GM06990 (cell line): ENCODE results near the gene SCAMP2.

Source experiments
- DNase-seq: peaks from one replicate; pipeline ENCODE4 v3.0.0-alpha.2; 2011; ENCODE audit not compliant: insufficient read length; ENCODE audit errors: extremely low read depth
- H3K27me3 ChIP-seq: replicated peaks from 2 replicates; pipeline ENCODE4 v1.6.0; 2011; ENCODE audit warnings: low read length; ENCODE audit not compliant: control insufficient read depth, insufficient read depth
- H3K36me3 ChIP-seq: 2 replicates; pipeline ENCODE4 v1.5.1; 2011; ENCODE audit warnings: low read length; ENCODE audit not compliant: control insufficient read depth, insufficient read depth
- H3K4me3 ChIP-seq: replicated peaks from 2 replicates; pipeline ENCODE4 v1.5.1; 2011; ENCODE audit warnings: low read depth, mild to moderate bottlenecking, control low read depth, low read length
- CTCF ChIP-seq: IDR thresholded peaks from 2 replicates; pipeline ENCODE4 v1.5.1; 2011; ENCODE audit warnings: low read length, control low read depth, mild to moderate bottlenecking, inconsistent platforms; ENCODE audit not compliant: insufficient read depth, poor library complexity, severe bottlenecking

The SCAMP2 gene

GRCh38 chr15:74817370-74817737, 55.8 kb downstream of the SCAMP2 start:
- Histone ChIP-seq H3K4me3 (no peak overlapping the region), H3K27me3 (no peaks in the 10 kb centered on the region), H3K36me3 (no peaks in the 10 kb centered on the region)
- DNase-seq = no peak
- no peak for TF ChIP-seq CTCF

- no peak for DNase-seq
- Histone ChIP-seq H3K36me3 (no peaks in the 10 kb centered on the region), H3K4me3 (no peak overlapping the region), H3K27me3 (no peaks in the 10 kb centered on the region)
- TF ChIP-seq CTCF = no peak
Measured at GRCh38 chr15:74816624-74817369, 56.4 kb downstream of the SCAMP2 start.

GRCh38 chr15:74815961-74816360, 57.2 kb downstream of the SCAMP2 start:
- Histone ChIP-seq H3K36me3 (no peaks in the 10 kb centered on the region), H3K4me3 (no peak overlapping the region), H3K27me3 (no peaks in the 10 kb centered on the region)
- TF ChIP-seq CTCF = no peak
- no peak for DNase-seq

GRCh38 chr15:74815121-74815934, 57.8 kb downstream of the SCAMP2 start:
- Histone ChIP-seq H3K27me3 (no peaks in the 10 kb centered on the region), H3K36me3 (no peaks in the 10 kb centered on the region), H3K4me3 (no peak overlapping the region)
- DNase-seq = no peak
- TF ChIP-seq CTCF = no peak

- TF ChIP-seq CTCF = no peak
- no peak within 1 kb of the TSS for H3K4me3 ChIP-seq
- no peak for DNase-seq
- no peaks in the 10 kb centered on the region for H3K27me3 ChIP-seq
- no peaks in the 10 kb centered on the region for H3K36me3 ChIP-seq
Measured at GRCh38 chr15:74812533-74812932, 60.6 kb downstream of the SCAMP2 start, which contains the start of gene LMAN1L. Gene LMAN1L (plus strand): TSS chr15:74812835. CDS start chr15:74812855, 20 bp downstream.
